Esophagus muscularis mucosa (tissue), 4 donors: ENCODE data around the gene CCNJ. TPM values are rescaled to one million over a fixed set of nuclear protein-coding genes. Genes with fewer than 3 reads are reported as not detected.

Source experiments
- DNase-seq: peaks from one replicate; pipeline ENCODE4 v3.0.0-alpha.2; 2017; ENCODE audit errors: extremely low spot score
- H3K27ac ChIP-seq, 4 donors: fragments of 200-600 bp; sonication (generic); replicated peaks in 1 of 4; 1 replicate in 3 of 4; 2 replicates in 1 of 4; pipeline ENCODE4 v1.5.1; 2016 to 2019; ENCODE audit warnings: mild to moderate bottlenecking in 1 of 4
- H3K27me3 ChIP-seq, 4 donors: fragments of 200-600 bp; sonication (generic); one replicate each; pipeline versions ENCODE4 v1.5.1 to v1.6.0; 2016 to 2019
- H3K36me3 ChIP-seq, 4 donors: fragments of 200-600 bp; sonication (generic); one replicate each; pipeline ENCODE4 v1.5.1; 2016 to 2019
- H3K4me1 ChIP-seq, 4 donors: fragments of 200-600 bp; sonication (generic); one replicate each; pipeline ENCODE4 v1.5.1; 2016 to 2019
- H3K4me3 ChIP-seq, 4 donors: fragments of 200-600 bp; sonication (generic); 1 replicate in 2 of 4; 2 replicates in 2 of 4; pipeline ENCODE4 v1.5.1; 2016 to 2019; ENCODE audit warnings: mild to moderate bottlenecking in 4 of 4, moderate library complexity in 1 of 4
- H3K9me3 ChIP-seq, 4 donors: fragments of 200-600 bp; sonication (generic); 1 replicate in 3 of 4; 2 replicates in 1 of 4; pipeline ENCODE4 v1.5.1; 2016 to 2019
- CTCF ChIP-seq, 3 experiments: fragments of 200-600 bp in 2 of 3; fragments of 450-650 bp in 1 of 3; sonication (generic) in 2 of 3; IDR thresholded peaks; one replicate each; pipeline ENCODE4 v1.5.1; 2017 to 2019; ENCODE audit warnings: antibody characterized with exemption in 3 of 3, mild to moderate bottlenecking in 2 of 3, moderate library complexity in 1 of 3
- EP300 ChIP-seq: sonication (generic); formaldehyde crosslinking; IDR thresholded peaks from one replicate; pipeline ENCODE4 v1.6.1; 2017; ENCODE audit warnings: antibody characterized with exemption
- POLR2A ChIP-seq: fragments of 450-650 bp; IDR thresholded peaks from one replicate; pipeline ENCODE4 v1.6.1; 2017; ENCODE audit warnings: antibody characterized with exemption, moderate library complexity, mild to moderate bottlenecking, low read depth
- POLR2AphosphoS5 ChIP-seq, 2 donors: sonication (generic); formaldehyde crosslinking; IDR thresholded peaks; one replicate each; pipeline ENCODE4 v1.6.1; 2017; ENCODE audit warnings: antibody characterized with exemption in 2 of 2
- WGBS: methylation state at CpG from one replicate; pipeline ENCODE4 v1.1.5; 2018; 5-methylcytosine and 5-hydroxymethylcytosine counted together
- intact Hi-C: fragments of 100-400 bp; cut with DNase I; formaldehyde crosslinking; loops from one replicate; pipeline ENCODE4 v1.15.1; 2023
- small RNA-seq, 3 donors: library from RNA; depleted of rRNA; stranded (forward); fragments of <200 nt; gene quantifications; one replicate each; pipeline ENCODE3, GENCODE V24; 2016
- total RNA-seq, 4 donors: library from RNA; depleted of rRNA; stranded (reverse); fragments of >200 nt; gene quantifications; one replicate each; pipeline versions ENCODE4 v1.1.0 to v1.2.1, GENCODE V29; 2016

Gene CCNJ
- total RNA-seq, 4 donors from 2014 or later = 3.8 to 5.3 (median 4.8) TPM

DNA sequence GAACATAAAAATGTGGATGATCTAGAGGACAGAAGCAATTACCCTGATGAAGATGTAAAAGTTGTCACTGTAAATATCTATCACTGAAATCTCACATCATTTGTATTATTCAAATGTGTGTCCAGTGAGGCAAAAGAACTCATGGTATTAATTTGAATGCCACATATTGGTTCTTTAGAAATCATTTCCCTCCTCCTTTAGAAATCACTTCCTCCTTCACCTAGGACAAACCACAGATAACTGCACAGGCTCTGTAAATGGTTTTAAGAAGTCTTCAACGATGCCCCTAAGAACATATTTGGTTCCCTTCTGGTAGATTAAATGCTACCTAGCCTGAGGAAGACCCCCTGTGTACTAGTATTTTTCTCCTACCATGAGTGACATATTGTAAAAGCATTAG is 53.6 kb downstream of the CCNJ start:
- intact Hi-C loops = no loop called here
- H3K4me1 ChIP-seq = no peaks in the 10 kb centered on the region
- H3K27me3 ChIP-seq = peaks cover 0 to 99% (median 23%) of the 10 kb centered on the region in 4 donors
- no peak for DNase-seq
- WGBS = 67% methylated on average over 1 of the region's 1 CpG
- no peak overlapping the region for H3K4me3 ChIP-seq
- no peaks in the 10 kb centered on the region for H3K9me3 ChIP-seq
- TF ChIP-seq POLR2AphosphoS5 (IDR thresholded peaks at IDR 0.05) = no peak
- no peak for TF ChIP-seq POLR2A
- no peak for TF ChIP-seq EP300
- TF ChIP-seq CTCF (IDR thresholded peaks at IDR 0.05) = no peak
- H3K36me3 ChIP-seq = no peaks in the 10 kb centered on the region
- no peak overlapping the region for H3K27ac ChIP-seq

GRCh38 chr10:96097865-96098264 is 54.5 kb downstream of the CCNJ start:
- Histone ChIP-seq H3K27me3 (peaks cover 0 to 99% (median 20%) of the 10 kb centered on the region in 4 donors), H3K27ac (no peak overlapping the region), H3K4me1 (no peaks in the 10 kb centered on the region), H3K36me3 (no peaks in the 10 kb centered on the region), H3K9me3 (no peaks in the 10 kb centered on the region), H3K4me3 (no peak overlapping the region)
- TF ChIP-seq POLR2AphosphoS5 (IDR thresholded peaks at IDR 0.05) (no peak), EP300 (no peak), POLR2A (no peak), CTCF (IDR thresholded peaks at IDR 0.05) (no peak)
- DNase-seq = no peak
- intact Hi-C loops = no loop called here
- WGBS = 83% methylated on average over 3 of the region's 3 CpGs

GRCh38 chr10:96107623-96108038 is 64.2 kb downstream of the CCNJ start:
- Histone ChIP-seq H3K27ac (no peak overlapping the region), H3K27me3 (peaks cover 0 to 81% (median 16%) of the 10 kb centered on the region in 4 donors), H3K4me1 (no peaks in the 10 kb centered on the region), H3K9me3 (peaks cover 0 to 7% (median 1%) of the 10 kb centered on the region in 4 donors), H3K4me3 (no peak overlapping the region), H3K36me3 (no peaks in the 10 kb centered on the region)
- no peak for TF ChIP-seq POLR2A
- TF ChIP-seq EP300 = no peak
- no peak for TF ChIP-seq CTCF (IDR thresholded peaks at IDR 0.05)
- TF ChIP-seq POLR2AphosphoS5 (IDR thresholded peaks at IDR 0.05) = no peak
- DNase-seq = no peak
- intact Hi-C loops = no loop called here
- WGBS = 51% methylated on average over 3 of the region's 3 CpGs

Small RNA genes within 50 kb of the gene (small RNA-seq; reads per million reads assigned to genes)
- 0 reads per million in 3 donors for gene MIR3157

Other genes with a start within 250 kb of the CCNJ start
- gene CC2D2B, start 135.6 kb upstream of the CCNJ start, total RNA-seq = 1 to 10 TPM; 1.2 to 2.9 (median 1.8) TPM
- gene ZNF518A, start 86.7 kb downstream of the CCNJ start, total RNA-seq = 10 to 100 TPM; 11.6 to 20.8 (median 12.2) TPM
- 1 to 10 TPM in 2 of 4 donors, under 1 TPM in 2; 0.86 to 5.0 (median 1.1) TPM for gene BLNK, start 228.0 kb downstream of the CCNJ start, total RNA-seq